ENCODE measurements around the gene C9orf85. TPM values are rescaled to one million over a fixed set of nuclear protein-coding genes. Genes with fewer than 3 reads are reported as not detected.

The C9orf85 gene
- total and polyA plus RNA-seq, 9 of the 15 experiments (the other 6 are each of a cell fraction or from before 2014, with no cell fraction given), result 6.7 to 17.6 (median 13.0) TPM

GRCh38 chr9:71984831-71985281 lies 73.4 kb downstream of the C9orf85 start:
- no peak overlapping the region for H3K4me2 ChIP-seq (ENCODE audit: insufficient read depth, low read length)
- ATAC-seq (no peak), DNase-seq (ENCODE audit: extremely low read depth in 1 of 4, low spot score in 3 of 4) (no peak), FAIRE-seq (no peak)
- no peaks in the 10 kb centered on the region for H3K9me3 ChIP-seq (replicated peaks; ENCODE audit: control insufficient read depth, insufficient read depth, low read depth, low read length)
- ChIA-PET POLR2A (interaction anchor here (0.6 kb wide), 1 partner anchor 51 kb away, joined by 3 read pairs; no protein-coding TSS in a partner anchor), CTCF (ENCODE audit: low intra/inter-chr PET ratio) (no interaction called here)
- H3K36me3 ChIP-seq (ENCODE audit: control insufficient read depth, insufficient read depth, low read length), result no peaks in the 10 kb centered on the region
- 18% methylated on average over 7 of the region's 7 CpGs for WGBS (ENCODE audit: insufficient coverage, low coverage, missing lambda C conversion rate)
- no peak overlapping the region for H3K9ac ChIP-seq (ENCODE audit: insufficient read depth in 1 of 2, low read depth in 2 of 2, low read length in 2 of 2)
- H3K9me1 ChIP-seq (ENCODE audit: control insufficient read depth, insufficient read depth, low read length), result no peaks in the 10 kb centered on the region
- no peaks in the 10 kb centered on the region for H4K20me1 ChIP-seq (replicated peaks; ENCODE audit: control insufficient read depth, insufficient read depth, low read length)
- H3K4me1 ChIP-seq (replicated peaks in 1 of 2; ENCODE audit: control insufficient read depth in 2 of 2, insufficient read depth in 2 of 2, low read length in 2 of 2), result no peaks in the 10 kb centered on the region; a peak in 1 of 5 replicates
- H3K79me2 ChIP-seq (ENCODE audit: control insufficient read depth, insufficient read depth, low read length), result no peaks in the 10 kb centered on the region
- H3K4me3 ChIP-seq, result no peak overlapping the region
- H3K27ac ChIP-seq (ENCODE audit: extremely low read depth, low read depth, low read length), result no peak overlapping the region
- intact Hi-C loops (cut with micrococcal nuclease) (no loop called here), in situ Hi-C loops (cut with MboI) (no loop called here)
- no peak for TF ChIP-seq THRA (IDR thresholded peaks at IDR 0.05)
- no peak for TF ChIP-seq MAFF (IDR thresholded peaks at IDR 0.05; ENCODE audit: low read length)
- TF ChIP-seq ZNF212 (CRISPR knock-in tag; IDR thresholded peaks at IDR 0.05), result no peak
- no peak for TF ChIP-seq RBM25 (IDR thresholded peaks at IDR 0.05; ENCODE audit: low read depth, low read length, severe bottlenecking)
- no peak for TF ChIP-seq FOXJ2 (tag; IDR thresholded peaks at IDR 0.05)
- TF ChIP-seq HDAC8 (tag; IDR thresholded peaks at IDR 0.05), result no peak
- TF ChIP-seq SREBF2 (CRISPR knock-in tag; IDR thresholded peaks at IDR 0.05), result no peak
- no peak for TF ChIP-seq SFPQ (IDR thresholded peaks at IDR 0.05; ENCODE audit: low read depth, low read length)
- no peak for TF ChIP-seq U2AF2 (optimal IDR thresholded peaks at IDR 0.05; ENCODE audit: low read depth, low read length)
- TF ChIP-seq GTF2F1 (IDR thresholded peaks at IDR 0.05; ENCODE audit: low read depth, low read length), result no peak
- no peak for TF ChIP-seq ZNF175 (CRISPR knock-in tag; IDR thresholded peaks at IDR 0.05; ENCODE audit: low read depth)
- TF ChIP-seq NELFE (IDR thresholded peaks at IDR 0.05; ENCODE audit: insufficient read depth, insufficient read length), result no peak
- TF ChIP-seq POLR2A (conservative IDR thresholded peaks at IDR 0.05), result no peak
- TF ChIP-seq TARDBP (IDR thresholded peaks at IDR 0.05), result no peak
- no peak for TF ChIP-seq ETV5 (CRISPR knock-in tag; IDR thresholded peaks at IDR 0.05; ENCODE audit: low read depth)
- no TSS peak for BruUV-seq (replicated peaks)
- H3K27me3 ChIP-seq (ENCODE audit: control insufficient read depth in 2 of 2, insufficient read depth in 2 of 2, low read length in 2 of 2), result peaks cover 0 to 6% of the 10 kb centered on the region in 2 experiments; a peak in 1 of 5 replicates
- H2AFZ ChIP-seq (ENCODE audit: low read depth, low read length), result no peak overlapping the region
